HG03439 (cell line): ENCODE results near the gene DGCR8.

ENCODE experiments used
- ATAC-seq: cut with Tn5 transposase; IDR thresholded peaks from one replicate; pipeline ENCODE4 v1.9.1; 2021; ENCODE audit warnings: mild to moderate bottlenecking, moderate library complexity; ENCODE audit not compliant: unreplicated experiment

The DGCR8 gene

GRCh38 chr22:20135265-20135664 is 55.2 kb downstream of the DGCR8 start:
- ATAC-seq, result no peak

- no peak for ATAC-seq
These were observed 56.0 kb downstream of the DGCR8 start for GRCh38 chr22:20135806-20136602.

- ATAC-seq, result no peak
These were observed 56.5 kb downstream of the DGCR8 start for GRCh38 chr22:20136603-20136873.

GRCh38 chr22:20137113-20137512 is 57.1 kb downstream of the DGCR8 start:
- ATAC-seq, result no peak

- ATAC-seq, result no peak
These were observed 57.8 kb downstream of the DGCR8 start for GRCh38 chr22:20137671-20138416.

- ATAC-seq, result no peak
These were observed 58.3 kb downstream of the DGCR8 start for GRCh38 chr22:20138417-20138738.

GRCh38 chr22:20138868-20139267 is 58.8 kb downstream of the DGCR8 start:
- ATAC-seq, result no peak

- no peak for ATAC-seq
These were observed 59.5 kb downstream of the DGCR8 start for GRCh38 chr22:20139391-20140106.

- no peak for ATAC-seq
These were observed 60.0 kb downstream of the DGCR8 start for GRCh38 chr22:20140107-20140445.

GRCh38 chr22:20140521-20140964 is 60.5 kb downstream of the DGCR8 start:
- no peak for ATAC-seq

- no peak for ATAC-seq
These were observed 61.4 kb downstream of the DGCR8 start for GRCh38 chr22:20141186-20142077.

- no peak for ATAC-seq
These were observed 62.9 kb downstream of the DGCR8 start for GRCh38 chr22:20142711-20143621.

- ATAC-seq, result no peak
These were observed 64.0 kb downstream of the DGCR8 start for GRCh38 chr22:20143883-20144665.

- no peak for ATAC-seq
These were observed 65.3 kb downstream of the DGCR8 start for GRCh38 chr22:20145206-20145831.

- no peak for ATAC-seq
These were observed 65.8 kb downstream of the DGCR8 start for GRCh38 chr22:20145832-20146223.

- ATAC-seq, result no peak
These were observed 66.7 kb downstream of the DGCR8 start for GRCh38 chr22:20146777-20147176.

GRCh38 chr22:20147237-20147988 is 67.4 kb downstream of the DGCR8 start:
- no peak for ATAC-seq

- ATAC-seq, result no peak
These were observed 68.4 kb downstream of the DGCR8 start for GRCh38 chr22:20148414-20148813.
